ENCODE measurements around the gene AKAP4. TPM values are rescaled to one million over a fixed set of nuclear protein-coding genes. Genes with fewer than 3 reads are reported as not detected.

Gene AKAP4
- total and polyA plus RNA-seq, 10 of the 15 experiments (the other 5 are each of a cell fraction or from before 2014, with no cell fraction given): not detected

- TF ChIP-seq, protein P1, sequence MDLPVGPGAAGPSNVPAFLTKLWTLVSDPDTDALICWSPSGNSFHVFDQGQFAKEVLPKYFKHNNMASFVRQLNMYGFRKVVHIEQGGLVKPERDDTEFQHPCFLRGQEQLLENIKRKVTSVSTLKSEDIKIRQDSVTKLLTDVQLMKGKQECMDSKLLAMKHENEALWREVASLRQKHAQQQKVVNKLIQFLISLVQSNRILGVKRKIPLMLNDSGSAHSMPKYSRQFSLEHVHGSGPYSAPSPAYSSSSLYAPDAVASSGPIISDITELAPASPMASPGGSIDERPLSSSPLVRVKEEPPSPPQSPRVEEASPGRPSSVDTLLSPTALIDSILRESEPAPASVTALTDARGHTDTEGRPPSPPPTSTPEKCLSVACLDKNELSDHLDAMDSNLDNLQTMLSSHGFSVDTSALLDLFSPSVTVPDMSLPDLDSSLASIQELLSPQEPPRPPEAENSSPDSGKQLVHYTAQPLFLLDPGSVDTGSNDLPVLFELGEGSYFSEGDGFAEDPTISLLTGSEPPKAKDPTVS (IDR thresholded peaks at IDR 0.05; ENCODE audit: low read depth, low read length): no peak
- TF ChIP-seq, protein P2, sequence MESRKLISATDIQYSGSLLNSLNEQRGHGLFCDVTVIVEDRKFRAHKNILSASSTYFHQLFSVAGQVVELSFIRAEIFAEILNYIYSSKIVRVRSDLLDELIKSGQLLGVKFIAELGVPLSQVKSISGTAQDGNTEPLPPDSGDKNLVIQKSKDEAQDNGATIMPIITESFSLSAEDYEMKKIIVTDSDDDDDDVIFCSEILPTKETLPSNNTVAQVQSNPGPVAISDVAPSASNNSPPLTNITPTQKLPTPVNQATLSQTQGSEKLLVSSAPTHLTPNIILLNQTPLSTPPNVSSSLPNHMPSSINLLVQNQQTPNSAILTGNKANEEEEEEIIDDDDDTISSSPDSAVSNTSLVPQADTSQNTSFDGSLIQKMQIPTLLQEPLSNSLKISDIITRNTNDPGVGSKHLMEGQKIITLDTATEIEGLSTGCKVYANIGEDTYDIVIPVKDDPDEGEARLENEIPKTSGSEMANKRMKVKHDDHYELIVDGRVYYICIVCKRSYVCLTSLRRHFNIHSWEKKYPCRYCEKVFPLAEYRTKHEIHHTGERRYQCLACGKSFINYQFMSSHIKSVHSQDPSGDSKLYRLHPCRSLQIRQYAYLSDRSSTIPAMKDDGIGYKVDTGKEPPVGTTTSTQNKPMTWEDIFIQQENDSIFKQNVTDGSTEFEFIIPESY (IDR thresholded peaks at IDR 0.05): no peak
- TF ChIP-seq RB1 (IDR thresholded peaks at IDR 0.05; ENCODE audit: borderline replicate concordance) (no peak), E2F4 (IDR thresholded peaks at IDR 0.05; ENCODE audit: low read depth, low read length) (no peak), FOS (IDR thresholded peaks at IDR 0.05; ENCODE audit: borderline replicate concordance, extremely low read depth, insufficient read length) (no peak), ZNF384 (IDR thresholded peaks at IDR 0.05; ENCODE audit: borderline replicate concordance, low read depth, low read length) (peak; percentile 98), EP300 (IDR thresholded peaks at IDR 0.05; ENCODE audit: borderline replicate concordance in 1 of 2, control insufficient read depth in 1 of 2, low read depth in 2 of 2, low read length in 2 of 2) (0 out of 4 replicates have a peak, but pooled peaks of 1 of the 2 experiments have one; percentile 15), BACH1 (IDR thresholded peaks at IDR 0.05; ENCODE audit: borderline replicate concordance) (no peak), RFX5 (IDR thresholded peaks at IDR 0.05; ENCODE audit: low read depth, low read length) (no peak), SREBF1 (IDR thresholded peaks at IDR 0.05; ENCODE audit: low read length) (peak; percentile 44; the same call in 1 of the 2 replicates), EED (IDR thresholded peaks at IDR 0.05; ENCODE audit: low read depth) (no peak), ATF3 (IDR thresholded peaks at IDR 0.05; ENCODE audit: borderline replicate concordance, extremely low read depth, low read depth, low read length) (peak; percentile 30; the same call in 1 of the 2 replicates), IKZF2 (IDR thresholded peaks at IDR 0.05) (no peak), PML (IDR thresholded peaks at IDR 0.05; ENCODE audit: low read length) (no peak), TAF1 (IDR thresholded peaks at IDR 0.05; ENCODE audit: borderline replicate concordance, low read depth, low read length) (no peak), USF2 (IDR thresholded peaks at IDR 0.05; ENCODE audit: borderline replicate concordance, low read depth, low read length) (peak; percentile 51), EZH2 (IDR thresholded peaks at IDR 0.05; ENCODE audit: borderline replicate concordance, control insufficient read depth, low read depth, low read length) (no peak)
- TF ChIP-seq, protein P3, sequence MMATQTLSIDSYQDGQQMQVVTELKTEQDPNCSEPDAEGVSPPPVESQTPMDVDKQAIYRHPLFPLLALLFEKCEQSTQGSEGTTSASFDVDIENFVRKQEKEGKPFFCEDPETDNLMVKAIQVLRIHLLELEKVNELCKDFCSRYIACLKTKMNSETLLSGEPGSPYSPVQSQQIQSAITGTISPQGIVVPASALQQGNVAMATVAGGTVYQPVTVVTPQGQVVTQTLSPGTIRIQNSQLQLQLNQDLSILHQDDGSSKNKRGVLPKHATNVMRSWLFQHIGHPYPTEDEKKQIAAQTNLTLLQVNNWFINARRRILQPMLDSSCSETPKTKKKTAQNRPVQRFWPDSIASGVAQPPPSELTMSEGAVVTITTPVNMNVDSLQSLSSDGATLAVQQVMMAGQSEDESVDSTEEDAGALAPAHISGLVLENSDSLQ (IDR thresholded peaks at IDR 0.05): no peak
Measured at GRCh38 chrX:50204364-50204899, 3.6 kb upstream of the AKAP4 start, which contains the start of gene CCNB3 (continued).
